Ovary (tissue), 3 donors: ENCODE results near the gene CYB561.

Source experiments
- CTCF ChIP-seq, 3 donors: fragments of 450-650 bp in 2 of 3; fragments of 200-600 bp in 1 of 3; IDR thresholded peaks; one replicate each; pipeline versions ENCODE4 v1.5.1 to v1.8.0; 2016 to 2022; ENCODE audit warnings: antibody characterized with exemption in 3 of 3, mild to moderate bottlenecking in 1 of 3
- EP300 ChIP-seq: sonication (generic); formaldehyde crosslinking; IDR thresholded peaks from one replicate; pipeline ENCODE4 v1.6.1; 2017; ENCODE audit warnings: antibody characterized with exemption
- donor health status: DM: no; HTN: no; CAD: no.

GRCh38 chr17:63482509-63482908 is 36.4 kb upstream of the CYB561 start:
- TF ChIP-seq CTCF (IDR thresholded peaks at IDR 0.05) = no peak
- TF ChIP-seq EP300 = no peak
